Loucy (cell line): ENCODE results near the gene AAK1.

Experiments used
- EZH2phosphoT487 ChIP-seq: fragments of 200-600 bp; IDR thresholded peaks from 2 replicates; pipeline ENCODE4 v1.6.1; 2018; ENCODE audit warnings: antibody characterized with exemption, mild to moderate bottlenecking, moderate library complexity, borderline replicate concordance
- TF ChIP-seq, protein P1 (sequence below): fragments of 200-600 bp; sonication (generic); conservative IDR thresholded peaks from 2 replicates; pipeline ENCODE4 v1.5.1; 2014; ENCODE audit warnings: mild to moderate bottlenecking, antibody characterized with exemption, low read length

DNA sequence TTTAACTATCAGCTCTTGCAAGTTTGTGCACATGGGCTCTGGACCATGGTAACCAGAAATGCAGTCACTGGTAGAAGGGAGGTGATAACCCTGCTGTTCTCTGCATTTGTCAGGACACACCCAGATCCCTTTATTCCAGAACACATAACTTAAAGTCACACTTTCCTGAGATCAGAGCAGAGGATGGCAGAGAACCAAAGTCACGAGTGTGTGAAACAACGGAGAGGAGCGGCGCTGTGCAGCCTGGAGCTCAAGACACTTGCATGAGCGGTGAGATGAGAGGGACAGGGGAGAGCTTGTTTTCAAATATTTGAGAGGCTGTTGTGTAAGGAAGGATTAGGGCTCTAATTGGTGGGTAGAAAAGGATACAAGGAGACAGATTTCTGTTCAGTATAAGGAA lies 43.3 kb upstream of the AAK1 start:
- TF ChIP-seq, protein P1, sequence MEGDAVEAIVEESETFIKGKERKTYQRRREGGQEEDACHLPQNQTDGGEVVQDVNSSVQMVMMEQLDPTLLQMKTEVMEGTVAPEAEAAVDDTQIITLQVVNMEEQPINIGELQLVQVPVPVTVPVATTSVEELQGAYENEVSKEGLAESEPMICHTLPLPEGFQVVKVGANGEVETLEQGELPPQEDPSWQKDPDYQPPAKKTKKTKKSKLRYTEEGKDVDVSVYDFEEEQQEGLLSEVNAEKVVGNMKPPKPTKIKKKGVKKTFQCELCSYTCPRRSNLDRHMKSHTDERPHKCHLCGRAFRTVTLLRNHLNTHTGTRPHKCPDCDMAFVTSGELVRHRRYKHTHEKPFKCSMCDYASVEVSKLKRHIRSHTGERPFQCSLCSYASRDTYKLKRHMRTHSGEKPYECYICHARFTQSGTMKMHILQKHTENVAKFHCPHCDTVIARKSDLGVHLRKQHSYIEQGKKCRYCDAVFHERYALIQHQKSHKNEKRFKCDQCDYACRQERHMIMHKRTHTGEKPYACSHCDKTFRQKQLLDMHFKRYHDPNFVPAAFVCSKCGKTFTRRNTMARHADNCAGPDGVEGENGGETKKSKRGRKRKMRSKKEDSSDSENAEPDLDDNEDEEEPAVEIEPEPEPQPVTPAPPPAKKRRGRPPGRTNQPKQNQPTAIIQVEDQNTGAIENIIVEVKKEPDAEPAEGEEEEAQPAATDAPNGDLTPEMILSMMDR, result no peak
- TF ChIP-seq EZH2phosphoT487, result no peak
